Dedifferentiated amniotic fluid mesenchymal stem cell (primary cell): ENCODE data around the gene EIPR1.
"Not testable (repeated sequence)": the region's sequence is repeated elsewhere in the genome, so short reads cannot be mapped to it uniquely, and the experiment has no call there.

ENCODE experiments used
- DNase-seq: peaks from one replicate; pipeline ENCODE4 v3.0.0-alpha.2; 2016; ENCODE audit errors: extremely low spot score

Gene EIPR1

DNA sequence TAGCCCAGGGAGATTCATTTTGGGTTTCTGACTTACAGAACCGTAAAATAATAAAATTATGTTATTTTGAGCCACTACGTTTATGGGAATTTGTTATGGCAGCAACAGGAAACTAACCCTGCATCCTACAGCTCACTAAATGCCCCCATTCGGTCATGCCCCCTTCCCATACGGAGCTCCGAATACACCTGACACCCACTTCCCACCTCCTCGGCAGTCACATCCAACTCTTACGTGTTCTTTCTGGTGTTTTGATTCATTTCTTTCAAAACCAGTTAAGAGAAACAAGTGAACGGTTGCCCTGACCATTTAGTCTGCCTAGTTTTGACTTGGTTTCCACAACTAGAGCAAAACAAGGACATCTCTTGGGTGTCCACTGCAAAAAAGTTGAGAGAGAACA, 19.7 kb downstream of the EIPR1 start:
- DNase-seq = no peak

DNA sequence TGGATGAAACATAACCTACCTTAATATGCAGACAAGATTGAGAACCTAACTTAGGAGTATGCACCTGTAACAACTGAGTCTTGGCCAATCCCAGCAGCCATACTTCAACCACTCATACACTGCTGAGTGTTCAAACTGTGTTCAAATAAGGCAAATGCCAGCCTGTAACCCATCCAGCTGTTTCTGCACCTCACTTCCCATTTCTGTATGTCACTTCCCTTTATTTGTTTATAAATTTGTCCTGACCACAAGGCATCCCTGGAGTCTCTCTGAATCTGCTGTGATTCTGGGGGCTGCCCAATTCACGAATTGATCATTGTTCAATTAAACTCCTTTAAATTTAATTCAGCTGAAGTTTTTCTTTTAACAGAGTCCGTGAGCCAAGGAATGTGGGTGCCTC, 20.2 kb downstream of the EIPR1 start:
- not testable (repeated sequence) for DNase-seq

DNA sequence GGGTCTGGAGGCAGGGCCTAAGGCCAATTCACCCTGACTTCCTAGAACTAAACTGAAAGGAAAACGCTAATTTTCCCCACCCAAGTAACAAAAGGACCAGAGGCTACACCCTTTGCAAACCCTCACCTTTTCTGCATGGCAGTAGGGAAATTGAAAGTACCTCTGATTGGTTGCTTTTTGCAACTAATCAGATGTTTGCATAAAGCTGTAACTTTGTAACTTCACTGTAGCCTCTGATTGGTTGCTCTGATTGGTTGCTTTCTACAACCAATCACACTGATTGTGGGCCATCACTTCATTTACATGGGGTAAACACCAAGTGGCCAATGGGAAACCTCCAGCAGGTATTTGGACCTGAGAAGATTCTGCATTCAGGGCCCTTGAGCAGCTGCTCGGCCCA, 20.8 kb downstream of the EIPR1 start:
- DNase-seq = no peak

DNA sequence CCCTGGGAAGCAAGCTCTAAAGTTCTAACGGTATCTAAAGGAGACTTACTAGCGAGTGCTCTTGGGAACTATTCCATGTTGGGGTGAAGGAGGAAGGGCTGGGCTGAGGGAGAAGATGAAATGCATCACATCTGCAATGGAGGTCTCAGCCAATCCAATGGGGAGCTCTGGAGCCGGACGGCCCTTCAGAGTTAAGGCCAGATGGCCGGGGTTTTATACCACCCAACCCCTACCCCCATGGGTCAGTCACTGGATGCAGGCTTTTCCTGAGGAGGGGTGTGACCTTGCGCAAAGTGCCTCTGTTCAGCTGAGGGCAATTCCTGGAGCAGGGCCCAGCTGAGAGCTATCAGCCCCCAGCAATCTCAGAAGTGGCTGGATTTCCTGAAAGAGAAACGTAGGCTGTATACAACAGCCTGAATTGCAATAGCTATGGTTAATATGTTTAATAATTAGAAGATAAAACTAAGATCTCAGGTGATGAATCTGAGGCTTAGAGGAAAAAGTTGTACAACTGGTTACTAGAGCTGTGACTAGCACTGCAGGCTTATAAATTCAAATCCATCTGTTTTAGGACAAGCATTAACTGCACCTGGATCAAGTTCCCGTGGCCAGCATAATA, 21.6 kb downstream of the EIPR1 start:
- no peak for DNase-seq

DNA sequence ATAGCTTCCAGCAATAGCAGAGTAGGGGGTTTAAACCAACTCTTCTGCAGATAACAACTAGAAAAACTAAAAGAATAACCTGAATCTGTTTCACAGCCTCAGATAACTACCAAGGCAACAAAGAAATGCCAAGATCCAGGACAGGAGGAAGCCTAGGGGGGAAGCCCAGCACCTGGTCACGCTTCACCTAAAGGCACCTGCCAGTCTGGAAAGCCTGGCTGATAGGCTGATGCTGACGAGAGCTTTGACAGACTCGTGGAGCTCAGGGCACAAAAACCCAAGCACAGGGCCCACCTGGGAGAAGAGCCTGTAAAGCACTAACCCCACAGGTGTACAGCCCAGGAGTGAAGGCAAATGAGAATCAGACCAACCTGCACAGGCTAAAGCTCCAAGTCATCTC, 22.6 kb downstream of the EIPR1 start:
- no peak for DNase-seq

DNA sequence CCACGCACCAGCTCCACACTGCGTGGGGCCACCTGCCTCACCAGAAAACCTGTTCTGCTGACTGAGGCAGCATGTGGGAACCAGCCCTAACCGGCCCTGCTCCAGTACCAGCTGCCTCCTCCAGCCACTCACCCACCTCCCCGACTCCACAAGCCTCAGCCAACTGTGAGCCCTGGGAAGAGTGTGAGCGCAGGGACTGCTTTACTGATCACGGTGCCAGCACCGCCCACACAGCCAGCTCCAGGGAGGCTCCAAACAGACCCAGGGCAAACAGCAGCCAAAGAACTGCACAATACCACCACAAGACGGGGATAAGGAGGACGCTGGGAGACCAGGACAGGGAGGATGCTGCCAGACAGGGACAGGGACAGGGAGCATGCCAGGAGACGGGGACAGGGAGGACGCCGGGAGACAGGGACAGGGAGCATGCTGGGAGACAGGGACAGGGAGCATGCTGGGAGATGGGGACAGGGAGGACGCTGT, 28.4 kb downstream of the EIPR1 start:
- no peak for DNase-seq

DNA sequence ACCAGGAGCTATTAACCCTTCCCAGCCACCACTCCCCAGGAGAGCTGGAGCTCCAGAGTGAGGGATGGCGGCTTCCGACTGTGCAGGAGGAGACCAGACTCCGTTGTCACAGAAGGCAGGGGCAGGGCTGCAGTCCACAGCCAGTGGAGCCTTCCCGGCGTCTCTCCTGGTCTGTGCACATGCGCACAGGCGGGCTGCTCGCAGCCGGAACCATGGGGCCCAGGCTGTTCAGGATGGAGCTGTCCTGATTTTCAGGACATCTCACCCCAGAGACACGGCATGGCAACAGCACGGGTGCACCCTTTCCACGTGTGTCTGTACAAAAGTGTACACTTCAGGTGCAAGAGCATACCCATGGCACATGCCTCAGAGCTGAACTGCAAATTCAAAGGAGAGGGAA, 28.9 kb downstream of the EIPR1 start:
- no peak for DNase-seq

DNA sequence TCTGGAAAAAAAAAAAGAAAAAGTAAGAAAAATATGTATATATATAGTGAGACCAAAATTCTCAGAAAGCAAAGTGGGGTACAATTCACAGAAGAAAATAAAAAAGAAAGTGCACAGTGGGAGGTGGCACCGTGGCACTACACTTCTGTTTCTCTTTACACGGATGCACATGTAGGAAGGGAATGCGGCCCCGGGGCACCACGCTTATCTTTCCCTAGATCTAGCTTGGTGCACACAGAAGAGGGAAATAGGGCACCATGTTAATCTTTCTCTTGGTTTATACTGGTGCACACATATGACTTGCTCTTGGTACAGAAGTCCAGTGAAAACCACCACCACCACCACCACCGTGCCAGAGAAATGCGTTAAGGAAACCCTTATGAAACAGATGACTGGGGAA, 32.0 kb downstream of the EIPR1 start:
- no peak for DNase-seq

DNA sequence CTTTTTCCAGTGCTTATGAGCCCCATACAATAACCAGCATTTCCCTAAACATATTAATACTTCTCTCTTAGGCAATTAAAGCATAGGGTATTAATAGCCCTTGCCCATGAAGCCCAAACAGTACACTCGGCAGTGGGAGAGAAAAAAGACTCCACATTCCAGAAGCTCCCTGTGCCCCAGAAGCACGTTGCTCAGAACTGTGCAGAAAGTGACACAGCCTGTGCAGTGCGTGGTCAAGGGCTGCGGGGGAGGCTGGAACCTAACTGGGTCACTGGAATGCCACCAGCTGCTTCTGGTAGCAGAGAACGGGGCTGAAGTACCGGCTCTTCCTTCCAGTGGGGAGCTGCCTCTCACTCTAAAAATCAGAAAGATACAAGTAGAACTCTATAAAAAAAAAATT, 32.7 kb downstream of the EIPR1 start:
- no peak for DNase-seq

DNA sequence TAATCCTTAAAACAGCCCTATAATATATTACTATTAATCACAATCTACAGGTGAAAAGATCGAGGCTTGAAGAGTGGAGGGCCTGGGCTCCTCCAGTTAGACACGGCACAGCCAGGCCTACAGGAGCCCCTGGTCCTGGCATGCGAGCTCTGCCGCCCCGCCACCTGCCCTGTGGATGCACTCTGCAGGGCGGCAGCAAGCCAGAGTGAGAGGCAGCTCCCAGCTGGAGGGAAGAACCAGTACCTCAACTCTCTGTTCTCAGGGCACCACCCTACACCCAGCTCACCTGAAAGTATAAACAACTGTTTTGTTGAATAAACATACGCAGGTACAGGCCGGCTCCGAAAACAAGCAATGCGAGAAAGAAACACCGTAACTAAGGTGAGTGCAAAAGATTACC, 34.6 kb downstream of the EIPR1 start:
- no peak for DNase-seq

DNA sequence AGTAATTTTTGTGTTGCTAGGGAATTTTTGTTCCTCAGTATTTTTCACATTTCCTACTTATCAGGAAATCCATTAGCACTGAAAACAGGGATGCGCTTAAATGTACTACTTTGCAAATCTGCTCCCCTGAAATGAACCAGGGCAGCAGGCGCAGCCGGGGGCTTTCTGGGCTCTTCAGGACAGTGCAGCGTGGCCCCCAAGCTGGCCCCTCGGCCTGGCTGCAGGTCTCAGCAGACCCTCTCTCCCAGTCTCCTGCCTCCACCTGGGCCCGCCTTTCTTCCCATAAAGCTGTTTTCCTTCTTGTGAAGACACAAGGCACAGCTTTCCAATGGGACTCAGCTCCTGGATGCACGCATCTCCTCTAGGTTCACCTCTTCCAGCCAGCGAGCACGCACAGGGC, 35.3 kb downstream of the EIPR1 start:
- DNase-seq = no peak

DNA sequence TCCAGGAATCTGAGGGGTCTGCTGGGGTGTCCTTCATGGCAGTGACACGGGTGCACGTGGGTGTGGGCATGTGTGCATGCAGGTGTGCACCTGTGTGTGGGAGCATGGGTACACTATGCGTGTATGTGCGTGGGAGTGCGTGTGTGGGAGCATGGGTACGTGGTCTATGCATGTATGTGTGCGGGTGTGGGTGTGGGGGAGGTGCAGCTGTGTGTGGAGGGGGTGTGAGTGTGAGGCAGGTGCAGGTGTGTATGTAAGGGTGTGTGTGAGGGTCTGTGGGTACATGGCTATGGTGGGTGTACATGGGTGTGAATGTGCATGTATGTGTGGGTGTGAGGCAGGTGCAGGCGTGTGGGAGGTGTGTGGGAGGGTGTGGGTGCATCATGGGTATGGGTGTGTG, 36.3 kb downstream of the EIPR1 start:
- no peak for DNase-seq

DNA sequence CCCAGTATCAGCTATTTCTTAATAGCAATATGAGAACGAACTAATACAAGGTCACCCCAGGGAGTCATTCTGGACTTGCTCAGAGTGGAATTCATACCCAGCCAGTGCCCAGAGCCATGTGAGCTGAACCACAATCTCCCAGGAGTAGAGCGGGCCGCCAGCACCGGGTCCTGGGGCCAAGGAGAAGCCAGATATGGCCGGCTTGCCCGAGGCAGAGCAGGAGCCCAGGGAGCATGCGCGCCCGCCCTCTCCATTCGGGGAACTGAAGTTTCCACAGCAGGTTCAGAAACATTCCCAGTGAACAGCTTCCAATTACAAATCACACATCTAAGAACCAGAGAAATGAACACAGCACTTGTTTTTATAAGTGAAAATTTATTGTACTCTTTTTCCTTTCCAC, 37.5 kb downstream of the EIPR1 start:
- no peak for DNase-seq

DNA sequence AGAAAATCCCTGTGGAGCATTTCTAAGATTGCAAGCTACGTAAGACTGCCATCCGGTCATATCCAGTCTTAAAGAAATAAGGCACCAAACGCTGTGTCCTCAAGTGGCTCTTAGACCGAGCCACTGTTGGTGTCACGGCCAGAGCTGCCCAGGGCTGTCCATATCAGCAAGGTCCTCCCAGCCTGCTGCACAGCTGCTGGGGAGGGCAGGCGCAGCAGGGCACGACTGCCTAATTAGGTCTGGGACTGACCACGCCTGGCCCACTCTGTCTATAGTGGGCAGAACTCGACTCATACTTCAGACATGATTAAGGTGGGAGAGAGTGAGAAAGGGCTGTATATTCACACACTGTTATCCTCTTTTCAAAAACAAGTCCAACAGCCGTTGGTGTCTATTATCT, 39.3 kb downstream of the EIPR1 start:
- DNase-seq = no peak

DNA sequence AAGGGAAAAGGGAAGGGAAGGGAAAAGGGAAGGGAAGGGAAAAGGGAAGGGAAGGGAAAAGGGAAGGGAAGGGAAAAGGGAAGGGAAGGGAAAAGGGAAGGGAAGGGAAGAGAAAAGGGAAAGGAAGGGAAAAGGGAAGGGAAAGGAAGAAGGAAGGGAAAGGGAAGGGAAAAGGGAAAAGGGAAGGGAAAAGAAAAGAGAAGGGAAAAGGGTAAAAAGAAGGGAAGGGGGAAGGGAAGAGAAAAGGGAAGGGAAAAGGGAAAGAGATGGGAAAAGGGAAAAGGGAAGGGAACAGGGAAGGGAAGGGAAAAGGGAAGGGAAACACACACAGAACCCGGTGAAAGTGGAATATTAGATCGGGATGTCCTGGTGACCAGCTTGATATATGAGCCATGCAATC, 40.8 kb downstream of the EIPR1 start:
- DNase-seq = no peak

DNA sequence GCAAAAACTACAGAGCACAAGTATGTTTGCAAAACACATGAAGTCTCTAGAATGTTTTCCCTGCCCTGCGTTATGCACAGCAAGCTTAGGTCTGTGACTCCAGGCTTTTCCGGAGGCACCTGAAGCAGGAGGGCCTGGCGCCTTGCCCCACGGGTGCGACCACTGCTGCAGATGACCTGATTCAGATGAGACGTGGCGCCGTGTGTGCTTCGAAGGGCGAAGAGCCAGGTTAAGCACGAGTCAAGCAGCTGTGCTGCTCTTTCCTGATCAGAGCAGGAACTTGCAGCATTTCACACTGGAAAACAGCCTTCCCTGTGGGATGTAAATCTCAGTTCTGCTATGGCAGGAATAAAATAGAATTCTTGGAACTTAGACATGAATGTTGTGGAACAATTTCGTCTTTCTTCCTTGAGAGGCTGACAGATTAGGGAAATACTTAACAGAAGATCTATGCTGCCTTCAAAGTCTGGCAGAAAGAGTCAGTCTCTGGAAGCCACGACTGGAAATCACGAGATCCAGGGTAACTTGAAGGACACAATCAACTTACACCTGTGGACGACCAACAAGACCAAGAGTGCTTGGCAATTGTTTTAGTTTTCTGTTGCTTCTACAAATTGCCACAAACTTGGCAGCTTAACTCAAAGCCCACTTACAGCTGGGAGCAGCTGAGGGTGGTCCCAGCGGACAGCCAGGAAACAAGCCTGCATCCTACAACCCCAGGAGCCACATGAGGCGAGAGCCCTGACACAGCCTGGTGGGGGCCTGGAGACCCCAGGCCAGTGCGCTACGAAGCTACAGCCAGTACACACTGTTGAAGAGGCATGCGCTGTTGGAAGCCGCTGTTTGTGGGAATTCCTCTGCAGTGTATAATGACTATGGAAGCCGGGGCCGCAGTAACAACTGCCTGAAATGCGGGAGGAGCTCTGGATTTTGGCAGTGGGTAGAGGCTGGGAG, 42.9 kb downstream of the EIPR1 start:
- DNase-seq = no peak

DNA sequence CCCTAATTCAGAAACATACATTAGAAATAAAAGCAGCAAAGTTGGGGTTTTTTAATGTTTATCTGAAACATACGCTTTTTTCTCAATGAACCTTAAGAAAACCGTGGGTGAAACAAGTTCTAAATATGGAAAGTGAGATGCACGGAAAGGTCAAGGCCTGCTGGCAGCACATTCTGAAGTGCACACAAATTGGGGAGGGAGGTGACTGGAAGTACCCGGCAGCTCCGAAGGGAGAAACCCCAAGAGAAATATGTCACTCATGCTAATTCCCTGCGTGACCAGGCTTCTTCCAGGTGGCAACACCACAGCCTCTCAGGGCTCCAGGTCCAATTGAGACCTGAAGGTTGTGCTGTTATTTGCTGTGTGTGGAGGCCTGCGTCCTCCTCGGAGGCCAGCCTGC, 45.5 kb downstream of the EIPR1 start:
- no peak for DNase-seq

DNA sequence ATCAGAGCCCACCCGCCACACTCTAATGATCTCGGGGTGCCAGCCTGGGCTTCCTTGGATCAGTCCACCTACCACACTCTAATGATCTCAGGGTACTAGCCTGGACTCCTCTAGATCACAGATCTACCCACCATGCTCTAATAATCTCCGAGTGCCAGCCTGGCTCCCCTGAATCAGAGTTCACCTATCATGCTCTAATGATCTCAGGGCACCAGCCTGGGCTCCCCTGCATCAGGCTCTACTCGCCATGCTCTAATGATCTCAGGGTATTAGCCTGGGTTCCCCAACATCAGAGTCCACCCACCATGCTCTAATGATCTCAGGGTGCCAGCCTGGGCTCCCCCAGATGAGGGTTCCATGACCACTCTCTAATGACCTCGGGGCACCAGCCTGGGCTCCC, 48.1 kb downstream of the EIPR1 start:
- DNase-seq = no peak

DNA sequence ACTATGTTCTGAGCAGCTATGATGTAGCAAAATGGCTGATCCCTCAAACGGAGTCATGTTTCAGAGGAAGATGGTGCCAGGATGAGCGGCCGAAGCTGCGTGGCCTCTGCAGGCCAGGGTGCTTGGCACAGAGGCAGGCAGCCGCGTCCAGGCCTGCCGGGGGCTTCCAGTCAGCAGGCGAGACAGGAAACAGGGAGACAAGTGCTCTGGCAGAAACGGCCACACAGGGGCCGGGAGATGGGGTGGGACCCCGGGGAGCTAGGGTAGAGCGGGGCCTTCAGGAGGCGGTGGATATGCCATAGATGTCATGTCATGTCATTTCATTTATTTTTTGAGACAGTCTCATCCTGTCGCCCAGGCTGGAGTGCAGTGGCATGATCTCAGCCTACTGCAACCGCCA, 50.7 kb downstream of the EIPR1 start:
- DNase-seq = no peak

DNA sequence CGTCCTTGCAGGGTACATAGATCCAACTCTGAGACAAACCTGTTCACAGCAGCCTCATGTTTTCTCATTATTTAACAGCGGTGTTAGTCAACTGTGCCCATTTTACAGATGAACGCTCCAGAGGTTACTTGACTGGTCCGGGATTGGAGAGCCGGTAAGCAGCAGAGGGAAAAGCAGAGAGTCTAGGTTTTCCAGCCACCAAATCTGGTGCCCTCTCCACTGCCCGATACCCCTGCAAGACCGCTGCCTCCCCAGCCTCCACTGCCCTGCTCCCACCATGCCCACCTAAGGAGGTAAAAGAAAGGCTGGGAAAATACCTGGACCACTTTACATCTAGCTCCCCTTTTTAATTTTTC, 51.5 kb downstream of the EIPR1 start:
- no peak for DNase-seq

DNA sequence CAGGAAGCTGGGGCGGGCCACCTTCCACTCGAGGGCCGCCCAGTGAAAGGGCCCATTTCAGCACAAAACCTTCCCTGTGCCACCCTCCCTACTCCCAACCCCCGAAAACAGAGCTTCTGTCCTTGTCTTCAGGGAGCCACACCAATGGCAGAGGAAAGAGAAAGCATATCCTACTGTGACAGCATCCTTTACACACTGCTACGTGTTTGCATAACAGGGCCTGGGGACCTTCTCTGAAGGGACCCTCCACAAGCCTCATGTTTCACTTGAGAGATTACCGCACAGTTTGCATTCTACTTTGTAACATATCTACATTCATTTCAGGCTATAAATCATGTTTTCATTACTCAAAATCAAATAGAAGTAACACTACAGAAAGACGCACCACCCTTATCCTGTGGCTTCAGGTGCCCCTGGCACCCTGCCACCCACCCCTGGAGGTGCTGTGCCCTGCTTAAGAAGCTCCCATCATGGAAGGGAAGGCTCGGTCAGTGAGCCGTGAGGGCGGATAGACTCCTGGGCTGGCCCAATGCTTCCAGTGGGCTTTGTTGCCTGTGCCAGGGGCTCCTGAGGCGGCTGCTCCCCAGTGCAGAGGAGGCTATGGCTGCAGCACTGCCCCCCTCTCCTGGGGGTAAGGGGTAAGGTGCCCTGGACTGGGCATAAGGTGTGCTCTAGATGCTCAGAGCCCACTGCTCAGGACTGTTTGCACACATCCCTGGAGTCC, 52.0 kb downstream of the EIPR1 start:
- DNase-seq = no peak

DNA sequence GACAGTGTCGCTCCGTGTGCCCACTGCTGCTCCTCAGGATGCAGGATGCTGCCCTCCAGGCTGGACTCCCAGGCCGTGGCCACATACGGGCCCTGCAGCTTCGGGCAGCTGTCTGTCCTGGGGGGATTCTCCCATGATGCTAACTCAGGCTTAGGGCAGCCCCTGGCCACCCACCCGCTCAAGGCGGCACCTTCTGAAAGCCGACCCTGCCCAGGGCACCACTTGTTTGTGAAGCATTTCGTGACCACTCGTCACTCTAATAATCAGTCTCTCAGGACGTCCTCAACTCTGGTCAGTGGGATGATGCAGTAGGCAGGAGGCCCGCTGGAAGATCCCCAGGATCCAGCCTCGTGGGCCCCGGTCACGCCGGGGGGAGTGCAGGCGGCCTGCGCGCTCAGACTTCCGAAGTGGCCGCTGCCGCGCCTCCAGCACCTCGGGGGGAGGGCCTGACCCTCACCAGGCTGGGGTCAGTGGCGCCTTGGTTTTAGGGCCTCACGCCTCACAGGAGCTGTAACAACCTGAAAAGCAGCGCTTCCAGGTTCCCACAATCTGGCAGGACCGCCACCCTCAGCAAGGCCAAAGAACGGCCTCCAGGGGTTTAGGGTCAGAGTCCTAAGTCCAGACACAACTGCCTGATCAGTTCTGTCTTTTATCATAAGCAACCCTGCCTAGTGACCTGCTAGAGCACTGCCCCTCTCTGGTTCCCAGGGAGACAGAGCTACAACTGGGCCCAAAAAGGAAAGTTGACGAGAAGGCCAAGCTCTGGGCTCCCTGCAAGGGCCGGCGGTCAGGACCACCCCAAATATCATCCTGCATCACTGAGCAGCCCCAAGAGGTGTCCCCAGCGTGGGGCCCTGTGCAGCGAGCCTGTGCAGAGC, 53.0 kb downstream of the EIPR1 start:
- no peak for DNase-seq
